GM12801 (cell line): ENCODE measurements around the gene ADAMTS16.

Experiments
- TF ChIP-seq, protein P1 (sequence below): IDR thresholded peaks from one replicate; pipeline ENCODE4 v1.5.1; 2011; ENCODE audit warnings: control low read depth; ENCODE audit not compliant: insufficient read length; ENCODE audit errors: extremely low read depth

The ADAMTS16 gene

DNA sequence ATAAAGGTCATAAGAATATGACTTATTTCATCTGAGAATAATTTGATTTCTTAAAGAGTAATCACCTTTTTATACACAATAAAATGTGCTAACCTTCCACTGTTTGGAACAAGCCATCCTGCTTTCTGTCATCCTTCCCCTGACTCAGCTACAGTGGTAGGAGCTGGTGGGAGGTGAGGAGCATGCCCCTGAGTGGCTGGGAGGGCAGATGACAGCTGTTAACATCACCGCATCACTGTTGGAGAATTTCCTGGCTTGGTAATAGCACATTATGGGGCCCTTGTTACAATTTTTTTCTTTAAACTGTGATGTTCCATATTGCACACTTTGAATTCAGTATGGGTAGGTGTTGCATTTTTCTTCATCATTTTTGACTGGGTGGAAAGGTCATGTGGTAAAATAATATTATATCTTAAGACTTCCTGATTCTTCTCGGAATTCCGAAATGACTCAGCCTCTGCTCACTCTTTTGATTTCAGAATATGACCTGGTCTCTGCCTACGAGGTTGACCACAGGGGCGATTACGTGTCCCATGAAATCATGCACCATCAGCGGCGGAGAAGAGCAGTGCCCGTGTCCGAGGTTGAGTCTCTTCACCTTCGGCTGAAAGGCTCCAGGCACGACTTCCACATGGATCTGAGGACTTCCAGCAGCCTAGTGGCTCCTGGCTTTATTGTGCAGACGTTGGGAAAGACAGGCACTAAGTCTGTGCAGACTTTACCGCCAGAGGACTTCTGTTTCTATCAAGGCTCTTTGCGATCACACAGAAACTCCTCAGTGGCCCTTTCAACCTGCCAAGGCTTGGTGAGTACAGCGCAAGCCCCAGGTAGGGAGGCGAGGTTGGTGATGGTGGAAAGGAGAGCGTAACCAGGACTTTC, 5.8 kb downstream of the ADAMTS16 start:
- TF ChIP-seq, protein P1, sequence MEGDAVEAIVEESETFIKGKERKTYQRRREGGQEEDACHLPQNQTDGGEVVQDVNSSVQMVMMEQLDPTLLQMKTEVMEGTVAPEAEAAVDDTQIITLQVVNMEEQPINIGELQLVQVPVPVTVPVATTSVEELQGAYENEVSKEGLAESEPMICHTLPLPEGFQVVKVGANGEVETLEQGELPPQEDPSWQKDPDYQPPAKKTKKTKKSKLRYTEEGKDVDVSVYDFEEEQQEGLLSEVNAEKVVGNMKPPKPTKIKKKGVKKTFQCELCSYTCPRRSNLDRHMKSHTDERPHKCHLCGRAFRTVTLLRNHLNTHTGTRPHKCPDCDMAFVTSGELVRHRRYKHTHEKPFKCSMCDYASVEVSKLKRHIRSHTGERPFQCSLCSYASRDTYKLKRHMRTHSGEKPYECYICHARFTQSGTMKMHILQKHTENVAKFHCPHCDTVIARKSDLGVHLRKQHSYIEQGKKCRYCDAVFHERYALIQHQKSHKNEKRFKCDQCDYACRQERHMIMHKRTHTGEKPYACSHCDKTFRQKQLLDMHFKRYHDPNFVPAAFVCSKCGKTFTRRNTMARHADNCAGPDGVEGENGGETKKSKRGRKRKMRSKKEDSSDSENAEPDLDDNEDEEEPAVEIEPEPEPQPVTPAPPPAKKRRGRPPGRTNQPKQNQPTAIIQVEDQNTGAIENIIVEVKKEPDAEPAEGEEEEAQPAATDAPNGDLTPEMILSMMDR = no peak

DNA sequence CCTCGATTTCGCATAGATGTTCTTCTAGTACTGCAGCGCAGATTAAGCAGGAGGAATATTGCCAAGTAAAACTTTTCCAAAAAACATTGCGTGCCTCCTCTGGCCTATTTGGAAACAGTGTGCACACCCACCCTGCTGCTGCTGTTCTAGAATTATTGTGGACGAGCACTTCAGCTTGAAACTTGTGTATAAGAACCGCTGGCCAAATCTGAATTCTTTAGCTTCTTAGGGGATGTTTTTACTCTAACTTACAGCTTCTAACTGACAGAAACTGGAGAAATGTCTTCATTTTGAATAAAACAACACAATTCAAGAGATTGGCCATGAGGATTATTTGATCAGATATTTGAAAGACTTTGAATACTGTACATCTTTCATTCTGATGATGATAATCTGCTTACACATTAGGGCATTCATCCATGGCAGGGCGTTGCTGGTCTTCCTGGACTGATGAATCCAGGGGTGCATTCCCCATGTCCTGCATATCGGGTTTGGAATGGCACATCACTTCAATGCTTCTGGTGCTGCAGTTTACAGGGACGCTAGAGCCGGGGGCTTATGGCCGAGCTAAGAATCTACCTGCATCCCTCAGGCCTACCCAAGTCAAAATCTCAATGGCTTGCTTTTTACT, 6.5 kb downstream of the ADAMTS16 start:
- TF ChIP-seq, protein P1 = no peak

DNA sequence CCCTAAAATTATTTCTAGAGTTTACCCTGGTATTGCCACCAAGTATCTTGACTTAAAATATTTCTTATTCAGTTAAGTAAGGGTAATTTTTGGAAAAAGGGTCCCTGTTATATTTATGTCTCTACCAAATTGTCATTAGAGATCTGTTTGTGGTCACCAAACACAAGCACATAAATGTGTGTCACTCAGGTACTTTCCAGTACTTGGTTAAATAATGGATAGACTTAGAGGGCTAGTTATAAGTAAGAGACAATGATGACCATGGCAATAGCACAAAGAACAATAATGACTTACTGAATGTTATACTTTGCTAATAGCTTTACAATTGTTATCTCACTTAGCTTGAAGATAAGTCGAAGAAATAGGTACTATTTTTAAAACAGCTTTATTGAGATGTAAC, 9.0 kb downstream of the ADAMTS16 start:
- TF ChIP-seq, protein P1 = no peak

DNA sequence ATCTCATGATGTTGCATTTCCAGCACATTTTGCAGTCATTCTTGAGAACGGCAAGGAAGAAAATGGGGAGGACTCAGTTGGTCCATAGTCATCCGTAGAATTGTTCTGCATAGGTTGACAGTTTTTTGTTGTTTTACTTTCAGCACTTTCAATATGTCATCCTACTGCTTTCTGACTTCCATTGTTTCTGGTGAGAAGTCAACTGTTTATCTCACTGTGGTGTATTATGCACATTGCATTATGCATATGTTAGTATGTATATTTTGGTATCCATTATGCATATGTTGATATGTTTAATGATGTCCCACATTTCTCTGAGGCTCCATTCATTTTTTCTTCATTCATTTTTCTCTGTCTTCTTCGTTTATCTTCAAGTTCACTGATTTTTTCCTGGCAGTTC, 10.5 kb downstream of the ADAMTS16 start:
- TF ChIP-seq, protein P1 = no peak

DNA sequence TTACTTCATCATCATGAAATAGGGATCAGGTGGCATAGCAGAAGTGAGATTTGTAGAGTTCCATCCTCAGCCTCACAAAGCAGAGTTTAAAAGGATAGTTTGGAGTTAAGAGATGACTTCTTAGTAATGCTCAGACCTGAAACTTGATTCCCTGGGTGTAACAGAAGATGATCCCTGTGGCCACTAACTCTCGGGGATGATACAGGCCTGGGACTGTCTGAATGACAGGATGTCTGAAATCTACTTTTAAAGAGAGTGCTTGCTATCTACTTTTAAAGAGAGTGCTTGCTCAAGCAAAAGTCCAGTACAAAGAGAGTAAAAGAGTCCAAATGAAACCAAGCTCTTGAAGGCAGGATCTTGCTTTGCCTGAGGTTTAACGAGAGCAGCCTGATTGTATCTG, 14.6 kb downstream of the ADAMTS16 start:
- TF ChIP-seq, protein P1 = no peak

DNA sequence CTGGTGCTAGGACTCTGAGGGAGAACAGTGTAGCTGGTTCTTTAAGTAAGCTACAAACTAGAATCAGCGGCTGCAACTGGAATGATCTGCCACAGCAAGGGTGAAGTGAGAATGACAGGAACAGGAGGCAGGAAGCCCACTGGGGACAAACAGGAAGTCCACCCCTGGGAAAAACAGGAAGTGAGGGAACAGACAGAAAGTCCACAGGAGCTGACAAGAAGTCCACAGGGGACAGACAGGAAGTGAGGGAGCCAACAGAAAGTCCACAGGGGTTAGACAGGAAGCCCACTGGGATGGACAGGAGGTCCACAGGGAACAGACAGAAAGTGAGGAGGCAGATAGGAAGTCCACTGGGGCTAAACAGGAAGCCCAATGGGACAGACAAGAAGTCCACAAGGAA, 15.5 kb downstream of the ADAMTS16 start:
- TF ChIP-seq, protein P1 = no peak

DNA sequence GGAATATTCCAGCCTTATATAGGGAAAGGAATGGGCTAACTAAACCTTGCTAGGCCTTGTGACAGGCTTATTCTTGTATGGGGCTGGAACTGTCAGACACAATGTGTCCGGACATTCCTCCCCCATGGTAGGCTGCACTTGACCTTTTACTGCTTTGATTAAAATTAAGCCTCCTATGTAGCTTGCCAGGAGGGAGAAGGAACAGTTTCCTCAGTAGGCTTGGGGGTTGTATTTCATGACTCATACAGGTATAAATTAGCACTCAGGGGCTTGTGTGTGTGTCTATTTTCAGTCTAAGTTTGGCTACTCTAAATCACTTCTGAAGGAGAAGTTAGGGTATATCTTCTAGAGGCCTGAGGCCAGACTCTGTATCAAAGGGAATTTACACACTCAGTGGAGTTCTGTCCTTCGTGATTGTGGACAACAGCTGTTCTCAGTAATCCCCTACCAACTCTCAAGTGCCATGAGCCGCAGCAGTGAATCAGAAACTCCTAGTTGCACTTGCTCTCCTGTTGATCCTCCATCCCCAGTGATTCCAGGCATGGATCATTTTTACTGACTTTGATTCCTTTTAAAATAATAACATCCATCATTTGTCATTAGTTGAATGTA, 16.4 kb downstream of the ADAMTS16 start:
- TF ChIP-seq, protein P1 = no peak
